Ascending aorta (tissue), 2 donors: ENCODE measurements around the gene PLEKHD1. TPM values are rescaled to one million over a fixed set of nuclear protein-coding genes. Genes with fewer than 3 reads are reported as not detected.

Source experiments
- DNase-seq, 2 donors: peaks; one replicate each; pipeline ENCODE4 v3.0.0-alpha.2; 2019; ENCODE audit warnings: low spot score in 2 of 2
- H3K27ac ChIP-seq, 2 donors: fragments of 200-600 bp; sonication (generic); one replicate each; pipeline ENCODE4 v1.5.1; 2016 to 2017; ENCODE audit warnings: mild to moderate bottlenecking in 1 of 2
- H3K27me3 ChIP-seq: fragments of 200-600 bp; sonication (generic); one replicate; pipeline ENCODE4 v1.5.1; 2017
- H3K36me3 ChIP-seq, 2 donors: fragments of 200-600 bp; sonication (generic); one replicate each; pipeline ENCODE4 v1.5.1; 2016
- H3K4me1 ChIP-seq, 2 donors: fragments of 200-600 bp; sonication (generic); one replicate each; pipeline ENCODE4 v1.5.1; 2016 to 2017; ENCODE audit warnings: mild to moderate bottlenecking in 1 of 2
- H3K4me3 ChIP-seq, 2 donors: fragments of 200-600 bp; sonication (generic); one replicate each; pipeline ENCODE4 v1.5.1; 2016 to 2017; ENCODE audit warnings: mild to moderate bottlenecking in 1 of 2
- H3K9me3 ChIP-seq, 2 donors: fragments of 200-600 bp; sonication (generic); one replicate each; pipeline ENCODE4 v1.5.1; 2016
- CTCF ChIP-seq, 3 experiments: fragments of 200-600 bp in 2 of 3; fragments of 450-650 bp in 1 of 3; sonication (generic) in 2 of 3; IDR thresholded peaks; one replicate each; pipeline ENCODE4 v1.5.1; 2016 to 2019; ENCODE audit warnings: antibody characterized with exemption in 3 of 3, mild to moderate bottlenecking in 1 of 3, moderate library complexity in 1 of 3
- intact Hi-C: fragments of 100-400 bp; cut with DNase I; formaldehyde crosslinking; loops from one replicate; pipeline ENCODE4 v1.15.1; 2023
- total RNA-seq: library from RNA; depleted of rRNA; stranded (reverse); fragments of >200 nt; gene quantifications from one replicate; pipeline ENCODE4 v1.1.0, GENCODE V29; 2016

Gene PLEKHD1
- total RNA-seq, 1 donor from 2014 or later, result not detected

DNA sequence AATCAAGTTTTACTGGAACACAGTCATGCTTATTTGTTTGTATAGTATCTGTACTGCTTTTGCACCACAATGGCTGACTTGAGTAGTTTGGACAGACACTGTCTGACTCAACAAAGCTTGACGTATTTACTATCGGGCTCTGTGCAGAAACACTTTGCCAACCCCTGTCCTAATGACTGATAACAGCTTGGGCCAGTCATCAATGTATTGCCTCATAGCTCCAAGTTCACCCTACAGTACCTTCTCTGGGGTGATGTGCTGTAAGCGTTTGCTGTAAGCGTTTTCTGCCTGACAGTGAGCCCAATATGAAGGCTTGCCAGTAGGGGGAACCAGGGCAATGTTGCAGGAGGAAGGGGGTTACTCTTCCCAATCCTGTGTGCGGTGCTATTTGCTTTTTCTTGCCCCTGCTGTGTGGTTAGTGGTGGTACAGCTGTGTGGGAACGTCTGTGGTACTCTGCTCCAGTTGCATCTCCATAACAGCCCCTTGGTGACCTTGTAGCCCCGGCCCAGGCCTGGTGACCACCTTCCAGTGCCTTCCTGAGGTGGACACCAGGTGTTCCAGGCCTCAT, 95.6 kb downstream of the PLEKHD1 start:
- no peak overlapping the region for H3K4me3 ChIP-seq
- no peaks in the 10 kb centered on the region for H3K9me3 ChIP-seq
- TF ChIP-seq CTCF (IDR thresholded peaks at IDR 0.05), result peak in 2 of 3 experiments; percentile 7 to 20
- intact Hi-C loops, result no loop called here
- H3K4me1 ChIP-seq, result no peaks in the 10 kb centered on the region
- H3K27ac ChIP-seq, result no peak overlapping the region
- DNase-seq, result peak in 1 of 2 donors; percentile 71
- no peaks in the 10 kb centered on the region for H3K27me3 ChIP-seq
- H3K36me3 ChIP-seq, result no peaks in the 10 kb centered on the region

Other genes with a start within 250 kb of the PLEKHD1 start
- 38.0 TPM for gene GALNT16, start 224.6 kb upstream of the PLEKHD1 start, total RNA-seq
- gene ERH, start 86.4 kb upstream of the PLEKHD1 start, total RNA-seq, result 31.1 TPM
- 26.2 TPM for gene SLC39A9, start 86.0 kb upstream of the PLEKHD1 start, total RNA-seq
- gene CCDC177, start 90.1 kb downstream of the PLEKHD1 start, total RNA-seq, result not detected
- 23.3 TPM for gene SUSD6, start 126.9 kb downstream of the PLEKHD1 start, total RNA-seq